Neural crest cell (in vitro differentiated cells): ENCODE measurements around the gene TUBB4A. TPM values are rescaled to one million over a fixed set of nuclear protein-coding genes. Genes with fewer than 3 reads are reported as not detected.
"Not testable (repeated sequence)": the region's sequence is repeated elsewhere in the genome, so short reads cannot be mapped to it uniquely, and the experiment has no call there.

Source experiments
- DNase-seq: peaks from one replicate; pipeline ENCODE4 v3.0.0; 2021; ENCODE audit warnings: low read depth, mixed read lengths, low spot score
- H3K27ac Mint-ChIP-seq: one replicate; pipeline ENCODE4 v1.8.0; 2021; ENCODE audit warnings: mild to moderate bottlenecking, mixed read lengths; ENCODE audit not compliant: unreplicated experiment
- H3K27me3 Mint-ChIP-seq: 2 replicates; pipeline ENCODE4 v1.8.0; 2021; ENCODE audit warnings: low read depth, mild to moderate bottlenecking, mixed read lengths
- H3K36me3 Mint-ChIP-seq: 2 replicates; pipeline ENCODE4 v1.8.0; 2021; ENCODE audit warnings: low read depth, mild to moderate bottlenecking, mixed read lengths
- H3K4me1 Mint-ChIP-seq: 2 replicates; pipeline ENCODE4 v1.8.0; 2021; ENCODE audit warnings: mixed read lengths
- H3K4me3 Mint-ChIP-seq: one replicate; pipeline ENCODE4 v1.8.0; 2021; ENCODE audit warnings: mild to moderate bottlenecking, mixed read lengths
- H3K9me3 Mint-ChIP-seq: 2 replicates; pipeline ENCODE4 v1.8.0; 2021; ENCODE audit warnings: mixed read lengths
- total RNA-seq: library from RNA; stranded (reverse); gene quantifications from 2 replicates; pipeline ENCODE4 v1.2.1, GENCODE V29; 2021
- TF ChIP-seq, protein P1 (sequence below): fragments of 200-600 bp; sonication (generic); conservative IDR thresholded peaks from 2 replicates; pipeline ENCODE4 v1.5.0; 2021; ENCODE audit warnings: antibody characterized with exemption, mild to moderate bottlenecking

Gene TUBB4A
- total RNA-seq, 1 donor from 2014 or later: 39.9 TPM

DNA sequence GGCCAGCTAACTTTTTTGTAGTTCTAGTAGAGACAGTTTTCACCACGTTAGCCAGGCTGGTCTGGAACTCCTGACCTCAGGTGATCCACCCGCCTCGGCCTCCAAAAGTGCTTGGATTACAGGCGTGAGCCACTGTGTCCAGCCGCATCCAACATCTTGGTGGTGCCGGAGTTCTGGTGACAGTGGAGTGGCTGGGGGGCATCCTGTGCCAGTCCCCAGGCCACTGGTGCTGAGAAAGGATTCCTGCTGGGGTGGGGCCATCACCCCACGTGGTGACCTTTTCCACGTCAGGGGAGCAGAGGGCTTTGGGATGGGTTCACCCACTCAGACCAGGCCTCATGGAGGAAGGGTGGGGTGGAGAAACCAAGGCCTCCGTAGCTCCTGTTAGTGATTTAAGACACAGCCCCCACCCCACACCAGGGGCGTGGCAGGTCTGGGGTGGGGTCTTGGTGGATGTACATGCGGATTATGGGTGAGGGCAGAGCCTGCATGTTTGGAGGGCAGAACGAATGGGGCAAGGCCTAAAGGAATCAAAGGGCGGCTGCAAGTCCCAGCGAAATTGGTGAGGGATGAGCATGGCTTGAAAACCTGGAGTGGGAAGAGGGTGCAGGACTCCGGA, 12.9 kb upstream of the TUBB4A start:
- no peak for DNase-seq
- peaks cover 23% of the 10 kb centered on the region for H3K4me1 Mint-ChIP-seq
- no peaks in the 10 kb centered on the region for H3K36me3 Mint-ChIP-seq
- H3K4me3 Mint-ChIP-seq: no peak overlapping the region
- TF ChIP-seq, protein P1, sequence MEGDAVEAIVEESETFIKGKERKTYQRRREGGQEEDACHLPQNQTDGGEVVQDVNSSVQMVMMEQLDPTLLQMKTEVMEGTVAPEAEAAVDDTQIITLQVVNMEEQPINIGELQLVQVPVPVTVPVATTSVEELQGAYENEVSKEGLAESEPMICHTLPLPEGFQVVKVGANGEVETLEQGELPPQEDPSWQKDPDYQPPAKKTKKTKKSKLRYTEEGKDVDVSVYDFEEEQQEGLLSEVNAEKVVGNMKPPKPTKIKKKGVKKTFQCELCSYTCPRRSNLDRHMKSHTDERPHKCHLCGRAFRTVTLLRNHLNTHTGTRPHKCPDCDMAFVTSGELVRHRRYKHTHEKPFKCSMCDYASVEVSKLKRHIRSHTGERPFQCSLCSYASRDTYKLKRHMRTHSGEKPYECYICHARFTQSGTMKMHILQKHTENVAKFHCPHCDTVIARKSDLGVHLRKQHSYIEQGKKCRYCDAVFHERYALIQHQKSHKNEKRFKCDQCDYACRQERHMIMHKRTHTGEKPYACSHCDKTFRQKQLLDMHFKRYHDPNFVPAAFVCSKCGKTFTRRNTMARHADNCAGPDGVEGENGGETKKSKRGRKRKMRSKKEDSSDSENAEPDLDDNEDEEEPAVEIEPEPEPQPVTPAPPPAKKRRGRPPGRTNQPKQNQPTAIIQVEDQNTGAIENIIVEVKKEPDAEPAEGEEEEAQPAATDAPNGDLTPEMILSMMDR: no peak
- no peaks in the 10 kb centered on the region for H3K9me3 Mint-ChIP-seq
- H3K27me3 Mint-ChIP-seq: peaks cover 4% of the 10 kb centered on the region
- no peak overlapping the region for H3K27ac Mint-ChIP-seq

DNA sequence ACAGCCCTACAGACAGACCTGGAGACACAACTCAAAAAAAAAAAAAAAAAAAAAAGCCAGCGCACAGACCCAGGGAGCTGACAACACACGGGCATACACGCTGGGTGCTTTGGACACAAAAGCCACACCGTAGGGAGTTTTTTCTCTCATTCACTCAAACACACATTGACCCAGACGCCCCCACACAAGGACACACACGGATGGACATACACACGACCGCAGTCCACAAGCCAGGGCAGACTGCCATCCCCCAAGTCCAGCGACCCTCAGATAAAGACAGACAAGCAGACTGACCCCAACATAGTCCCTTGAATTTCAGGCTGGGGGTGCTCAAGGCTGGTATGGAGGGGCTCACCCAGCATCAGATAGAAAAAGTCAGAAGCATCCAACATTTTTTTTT, 12.0 kb upstream of the TUBB4A start:
- H3K9me3 Mint-ChIP-seq: no peaks in the 10 kb centered on the region
- no peak overlapping the region for H3K4me3 Mint-ChIP-seq
- no peak overlapping the region for H3K27ac Mint-ChIP-seq
- TF ChIP-seq, protein P1: no peak
- peaks cover 31% of the 10 kb centered on the region for H3K4me1 Mint-ChIP-seq
- H3K27me3 Mint-ChIP-seq: peaks cover 4% of the 10 kb centered on the region
- H3K36me3 Mint-ChIP-seq: no peaks in the 10 kb centered on the region
- no peak for DNase-seq

DNA sequence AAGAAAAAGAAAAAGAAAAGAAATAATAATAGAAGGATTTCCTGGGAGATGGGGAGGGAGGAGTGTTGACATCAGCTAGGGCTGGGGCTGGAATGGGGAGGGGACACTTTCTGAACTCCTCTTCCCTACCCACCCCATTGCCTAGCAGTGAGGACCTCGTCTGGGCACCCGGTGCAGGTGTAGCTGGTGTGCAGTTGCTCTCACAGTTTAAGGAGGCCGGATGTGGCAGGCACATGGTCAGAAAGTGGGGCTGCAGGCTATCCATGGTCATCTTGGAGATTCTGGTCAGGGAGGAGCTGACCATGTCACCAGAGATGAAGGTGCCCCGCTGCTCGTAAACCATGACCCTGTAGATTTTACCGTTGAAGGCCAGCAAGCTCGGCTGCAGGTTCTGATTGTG, 8.5 kb upstream of the TUBB4A start:
- Mint-ChIP-seq H3K4me3 (no peak overlapping the region), H3K27me3 (no peaks in the 10 kb centered on the region), H3K4me1 (peaks cover 8% of the 10 kb centered on the region), H3K27ac (no peak overlapping the region), H3K36me3 (no peaks in the 10 kb centered on the region), H3K9me3 (no peaks in the 10 kb centered on the region)
- TF ChIP-seq, protein P1: no peak
- DNase-seq: no peak

DNA sequence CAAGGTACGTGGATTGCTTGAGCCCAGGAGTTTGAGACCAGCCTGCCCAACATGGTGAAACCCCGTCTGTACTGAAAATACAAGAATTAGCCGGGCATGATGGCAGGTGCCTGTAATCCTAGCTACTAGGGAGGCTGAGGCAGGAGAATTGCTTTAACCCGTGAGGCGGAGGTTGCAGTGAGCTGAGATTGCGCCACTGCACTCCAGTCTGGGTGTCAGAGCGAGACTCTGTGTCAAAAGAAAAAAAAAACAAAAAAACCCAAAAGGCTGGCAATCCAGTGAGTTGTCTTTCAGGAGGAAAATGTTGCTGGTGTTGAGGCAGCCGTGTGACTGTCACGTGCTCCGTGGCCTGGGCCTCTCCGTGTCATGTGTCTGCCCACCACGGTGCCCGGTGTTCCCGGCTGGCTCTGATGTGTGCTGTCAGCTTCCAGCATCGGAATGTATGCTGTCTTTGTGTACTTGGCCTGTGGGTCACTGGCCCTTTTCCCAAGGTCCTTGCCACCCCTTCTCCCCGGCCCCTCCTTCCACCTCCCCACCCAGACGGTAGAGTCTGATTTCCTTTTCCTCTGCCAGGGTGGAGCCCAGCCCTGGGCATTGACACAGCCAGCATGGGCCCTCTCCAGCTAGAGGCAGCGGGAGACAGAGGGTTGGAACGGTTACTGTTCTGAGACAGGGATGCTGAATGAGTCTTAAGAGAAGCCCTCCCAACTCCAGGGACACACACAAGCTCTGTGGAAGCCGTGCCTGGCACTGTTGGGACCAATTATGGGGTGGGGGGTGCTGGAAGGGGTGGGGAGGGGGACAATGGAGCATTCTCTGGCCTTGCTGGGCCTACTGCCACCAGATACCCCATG, 7.2 kb upstream of the TUBB4A start:
- no peaks in the 10 kb centered on the region for H3K27me3 Mint-ChIP-seq
- no peak for DNase-seq
- H3K4me1 Mint-ChIP-seq: peaks cover 12% of the 10 kb centered on the region
- H3K27ac Mint-ChIP-seq: no peak overlapping the region
- TF ChIP-seq, protein P1: no peak
- H3K4me3 Mint-ChIP-seq: no peak overlapping the region
- H3K9me3 Mint-ChIP-seq: no peaks in the 10 kb centered on the region
- H3K36me3 Mint-ChIP-seq: no peaks in the 10 kb centered on the region

DNA sequence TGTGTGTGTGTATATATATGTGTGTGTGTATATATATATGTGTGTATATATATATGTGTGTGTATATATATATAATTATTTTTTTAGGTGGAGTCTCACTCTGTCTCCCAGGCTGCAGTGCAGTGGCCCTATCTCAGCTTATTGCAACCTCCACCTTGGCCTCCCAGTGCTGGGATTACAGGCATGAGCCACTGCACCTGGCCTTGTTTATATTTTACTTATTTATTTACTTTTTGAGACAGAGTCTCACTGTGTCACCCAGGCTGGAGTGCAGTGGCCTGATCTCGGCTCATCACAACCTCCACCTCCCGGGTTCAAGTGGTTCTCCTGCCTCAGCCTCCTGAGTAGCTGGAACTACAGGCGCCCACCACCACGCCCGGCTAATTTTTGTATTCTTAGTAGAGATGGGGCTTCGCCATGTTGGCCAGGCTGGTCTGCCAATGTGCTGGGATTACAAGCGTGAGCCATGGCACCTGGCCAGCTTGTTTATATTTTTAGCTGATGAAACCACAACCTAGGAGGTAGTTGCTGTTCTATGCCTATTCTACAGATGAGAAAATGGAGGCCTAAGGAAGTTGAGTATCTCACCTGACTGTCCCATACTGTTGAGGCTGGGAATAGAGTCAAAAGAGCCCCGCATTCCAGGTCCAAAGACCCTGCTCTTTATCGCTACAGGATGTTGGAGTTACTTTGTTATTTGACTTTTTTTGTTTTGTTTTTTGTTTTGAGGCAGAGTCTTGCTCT, 6.1 kb upstream of the TUBB4A start:
- H3K36me3 Mint-ChIP-seq, H3K9me3 Mint-ChIP-seq, H3K27ac Mint-ChIP-seq, H3K4me3 Mint-ChIP-seq, H3K27me3 Mint-ChIP-seq, DNase-seq: not testable (repeated sequence)
- H3K4me1 Mint-ChIP-seq: peaks cover 16% of the 10 kb centered on the region
